NT2/D1 (cell line): ENCODE data around the gene WFDC2.

Source experiments
- SUZ12 ChIP-seq: IDR thresholded peaks from 2 replicates; pipeline ENCODE4 v1.6.1; 2011; ENCODE audit not compliant: insufficient read length, insufficient read depth; ENCODE audit errors: extremely low read depth
- YY1 ChIP-seq: IDR thresholded peaks from 2 replicates; pipeline ENCODE4 v1.6.1; 2011; ENCODE audit not compliant: insufficient read length, insufficient read depth
- ZNF274 ChIP-seq: IDR thresholded peaks from 2 replicates; pipeline ENCODE4 v1.6.1; 2011; ENCODE audit warnings: mild to moderate bottlenecking, low read depth, low read length

GRCh38 chr20:45463709-45464108, 5.8 kb upstream of the WFDC2 start:
- TF ChIP-seq ZNF274 (no peak), YY1 (no peak), SUZ12 (no peak)
